ENCODE data around the gene CDC42EP5. TPM values are rescaled to one million over a fixed set of nuclear protein-coding genes. Genes with fewer than 3 reads are reported as not detected.

CDC42EP5 gene
- total and polyA plus RNA-seq, 10 of the 15 experiments (the other 5 are each of a cell fraction or from before 2014, with no cell fraction given), result 0.42 to 1.8 (median 1.4) TPM; not detected in 6

GRCh38 chr19:54421169-54421516 lies 52.0 kb downstream of the CDC42EP5 start:
- Histone ChIP-seq H3K4me2 (ENCODE audit: control insufficient read depth, insufficient read depth) (no peak overlapping the region), H3K4me3 (no peak overlapping the region), H3K79me2 (ENCODE audit: control insufficient read depth, insufficient read depth, low read length) (no peaks in the 10 kb centered on the region), H3K9ac (ENCODE audit: control insufficient read depth, insufficient read depth, low read length) (no peak overlapping the region), H3K36me3 (ENCODE audit: control insufficient read depth in 2 of 2, insufficient read depth in 2 of 2, low read length in 1 of 2) (no peaks in the 10 kb centered on the region), H3K9me3 (replicated peaks; ENCODE audit: control insufficient read depth, insufficient read depth, low read length) (no peaks in the 10 kb centered on the region), H3K27ac (ENCODE audit: control insufficient read depth, insufficient read depth) (no peak overlapping the region), H4K20me1 (ENCODE audit: control insufficient read depth, insufficient read depth) (no peaks in the 10 kb centered on the region), H3K4me1 (ENCODE audit: control insufficient read depth, insufficient read depth, low read length) (peaks cover 8% of the 10 kb centered on the region), H2AFZ (ENCODE audit: control insufficient read depth, low read depth, low read length) (no peak overlapping the region), H3K27me3 (replicated peaks in 1 of 2; ENCODE audit: control insufficient read depth in 2 of 2, insufficient read depth in 2 of 2, low read length in 1 of 2) (no peaks in the 10 kb centered on the region; a peak in 3 of 4 replicates)
- ChIA-PET RAD21 (ENCODE audit: unreplicated experiment) (no interaction called here), CTCF (no interaction called here), SMC1A (ENCODE audit: uncharacterized antibody, unreplicated experiment) (no interaction called here), POLR2A (no interaction called here)
- intact Hi-C loops (cut with micrococcal nuclease; ENCODE audit: unreplicated experiment) (no loop called here), in situ Hi-C loops (cut with MboI) (no loop called here)
- TF ChIP-seq RELB (IDR thresholded peaks at IDR 0.05; ENCODE audit: low read depth) (no peak), NFXL1 (IDR thresholded peaks at IDR 0.05; ENCODE audit: borderline replicate concordance) (no peak), USF2 (IDR thresholded peaks at IDR 0.05; ENCODE audit: borderline replicate concordance, low read depth, low read length) (no peak), NRF1 (conservative IDR thresholded peaks at IDR 0.05; ENCODE audit: low read depth, low read length) (no peak), SMC3 (IDR thresholded peaks at IDR 0.05; ENCODE audit: borderline replicate concordance, low read length) (no peak), MEF2A (IDR thresholded peaks at IDR 0.05; ENCODE audit: insufficient read depth, low read depth, low read length) (no peak), RUNX3 (IDR thresholded peaks at IDR 0.05; ENCODE audit: low read length) (no peak)
- TF ChIP-seq, protein P1, sequence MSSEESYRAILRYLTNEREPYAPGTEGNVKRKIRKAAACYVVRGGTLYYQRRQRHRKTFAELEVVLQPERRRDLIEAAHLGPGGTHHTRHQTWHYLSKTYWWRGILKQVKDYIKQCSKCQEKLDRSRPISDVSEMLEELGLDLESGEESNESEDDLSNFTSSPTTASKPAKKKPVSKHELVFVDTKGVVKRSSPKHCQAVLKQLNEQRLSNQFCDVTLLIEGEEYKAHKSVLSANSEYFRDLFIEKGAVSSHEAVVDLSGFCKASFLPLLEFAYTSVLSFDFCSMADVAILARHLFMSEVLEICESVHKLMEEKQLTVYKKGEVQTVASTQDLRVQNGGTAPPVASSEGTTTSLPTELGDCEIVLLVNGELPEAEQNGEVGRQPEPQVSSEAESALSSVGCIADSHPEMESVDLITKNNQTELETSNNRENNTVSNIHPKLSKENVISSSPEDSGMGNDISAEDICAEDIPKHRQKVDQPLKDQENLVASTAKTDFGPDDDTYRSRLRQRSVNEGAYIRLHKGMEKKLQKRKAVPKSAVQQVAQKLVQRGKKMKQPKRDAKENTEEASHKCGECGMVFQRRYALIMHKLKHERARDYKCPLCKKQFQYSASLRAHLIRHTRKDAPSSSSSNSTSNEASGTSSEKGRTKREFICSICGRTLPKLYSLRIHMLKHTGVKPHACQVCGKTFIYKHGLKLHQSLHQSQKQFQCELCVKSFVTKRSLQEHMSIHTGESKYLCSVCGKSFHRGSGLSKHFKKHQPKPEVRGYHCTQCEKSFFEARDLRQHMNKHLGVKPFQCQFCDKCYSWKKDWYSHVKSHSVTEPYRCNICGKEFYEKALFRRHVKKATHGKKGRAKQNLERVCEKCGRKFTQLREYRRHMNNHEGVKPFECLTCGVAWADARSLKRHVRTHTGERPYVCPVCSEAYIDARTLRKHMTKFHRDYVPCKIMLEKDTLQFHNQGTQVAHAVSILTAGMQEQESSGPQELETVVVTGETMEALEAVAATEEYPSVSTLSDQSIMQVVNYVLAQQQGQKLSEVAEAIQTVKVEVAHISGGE (CRISPR knock-in tag; IDR thresholded peaks at IDR 0.05), result no peak
- TF ChIP-seq, protein P2, sequence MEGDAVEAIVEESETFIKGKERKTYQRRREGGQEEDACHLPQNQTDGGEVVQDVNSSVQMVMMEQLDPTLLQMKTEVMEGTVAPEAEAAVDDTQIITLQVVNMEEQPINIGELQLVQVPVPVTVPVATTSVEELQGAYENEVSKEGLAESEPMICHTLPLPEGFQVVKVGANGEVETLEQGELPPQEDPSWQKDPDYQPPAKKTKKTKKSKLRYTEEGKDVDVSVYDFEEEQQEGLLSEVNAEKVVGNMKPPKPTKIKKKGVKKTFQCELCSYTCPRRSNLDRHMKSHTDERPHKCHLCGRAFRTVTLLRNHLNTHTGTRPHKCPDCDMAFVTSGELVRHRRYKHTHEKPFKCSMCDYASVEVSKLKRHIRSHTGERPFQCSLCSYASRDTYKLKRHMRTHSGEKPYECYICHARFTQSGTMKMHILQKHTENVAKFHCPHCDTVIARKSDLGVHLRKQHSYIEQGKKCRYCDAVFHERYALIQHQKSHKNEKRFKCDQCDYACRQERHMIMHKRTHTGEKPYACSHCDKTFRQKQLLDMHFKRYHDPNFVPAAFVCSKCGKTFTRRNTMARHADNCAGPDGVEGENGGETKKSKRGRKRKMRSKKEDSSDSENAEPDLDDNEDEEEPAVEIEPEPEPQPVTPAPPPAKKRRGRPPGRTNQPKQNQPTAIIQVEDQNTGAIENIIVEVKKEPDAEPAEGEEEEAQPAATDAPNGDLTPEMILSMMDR (IDR thresholded peaks at IDR 0.05 in 2 of 3, conservative IDR thresholded peaks at IDR 0.05 in 1 of 3; ENCODE audit: control insufficient read depth in 2 of 3, extremely low read depth in 1 of 3, insufficient read depth in 1 of 3, low read depth in 3 of 3, low read length in 3 of 3), result no peak
- WGBS (ENCODE audit: insufficient coverage, insufficient replicate concordance, low lambda C conversion rate, missing lambda C conversion rate), result 35% methylated on average over 5 of the region's 9 CpGs
- ATAC-seq (no peak), DNase-seq (ENCODE audit: low read depth, low spot score) (no peak), FAIRE-seq (no peak)
- BruUV-seq (replicated peaks), result no TSS peak

All from GM12878 (cell line).